Stimulated activated CD8-positive, alpha-beta memory T cell treated with anti-CD3 and anti-CD28 coated beads, Interleukin-4, amount 100 ng/mL, for 48 hours (primary cell): ENCODE data around the gene CPZ.
"Not testable (repeated sequence)": the region's sequence is repeated elsewhere in the genome, so short reads cannot be mapped to it uniquely, and the experiment has no call there.

Experiments used
- DNase-seq: peaks from one replicate; pipeline ENCODE4 v3.0.0-alpha.2; 2020

The CPZ gene

GRCh38 chr4:8641931-8642650 lies 49.5 kb downstream of the CPZ start:
- DNase-seq, result no peak

- no peak for DNase-seq
Observed at GRCh38 chr4:8642651-8643321, 50.2 kb downstream of the CPZ start.

GRCh38 chr4:8643441-8643840 lies 50.9 kb downstream of the CPZ start:
- DNase-seq, result no peak

- DNase-seq, result peak; percentile 11
Observed at GRCh38 chr4:8643986-8644385, 51.4 kb downstream of the CPZ start.

- no peak for DNase-seq
Observed at GRCh38 chr4:8644461-8644891, 51.9 kb downstream of the CPZ start.

GRCh38 chr4:8644966-8645752 lies 52.6 kb downstream of the CPZ start:
- no peak for DNase-seq

GRCh38 chr4:8645753-8646124 lies 53.2 kb downstream of the CPZ start:
- no peak for DNase-seq

- no peak for DNase-seq
Observed at GRCh38 chr4:8646296-8647093, 53.9 kb downstream of the CPZ start.

- DNase-seq, result no peak
Observed at GRCh38 chr4:8647094-8647570, 54.6 kb downstream of the CPZ start.

- DNase-seq, result no peak
Observed at GRCh38 chr4:8647626-8648025, 55.1 kb downstream of the CPZ start.

- no peak for DNase-seq
Observed at GRCh38 chr4:8648296-8648695, 55.7 kb downstream of the CPZ start.

- DNase-seq, result no peak
Observed at GRCh38 chr4:8648816-8649630, 56.5 kb downstream of the CPZ start.

GRCh38 chr4:8649631-8650361 lies 57.2 kb downstream of the CPZ start:
- no peak for DNase-seq

- DNase-seq, result no peak
Observed at GRCh38 chr4:8651661-8652180, 59.2 kb downstream of the CPZ start.

- DNase-seq, result no peak
Observed at GRCh38 chr4:8652181-8653078, 59.9 kb downstream of the CPZ start.

- DNase-seq, result no peak
Observed at GRCh38 chr4:8653326-8654000, 60.9 kb downstream of the CPZ start.

- not testable (repeated sequence) for DNase-seq
Observed at GRCh38 chr4:8654139-8654538, 61.6 kb downstream of the CPZ start.

GRCh38 chr4:8655411-8656184 lies 63.0 kb downstream of the CPZ start:
- no peak for DNase-seq

GRCh38 chr4:8656185-8656517 lies 63.6 kb downstream of the CPZ start:
- DNase-seq, result no peak
